Panc1 (cell line): ENCODE data around the gene STX1A. TPM values are rescaled to one million over a fixed set of nuclear protein-coding genes. Genes with fewer than 3 reads are reported as not detected.
A peak's percentile ranks its signal among the peaks of the same experiment; 100 is the strongest.

Experiments used
- ATAC-seq: fragments of 200-7000 bp; cut with Tn5 transposase; 2 replicates; pipeline ENCODE4 v1.9.1; 2020; ENCODE audit warnings: mild to moderate bottlenecking, moderate library complexity
- BruUV-seq: library from RNA; stranded (reverse); fragments of 400-500 nt; replicated peaks from 2 replicates; lab custom pipeline; 2021; lab: Mats Ljungman, UMichigan
- CTCF ChIA-PET: fragments of 300-600 bp; sonication (Branson Sonifier 250); formaldehyde crosslinking; loops from one replicate; lab custom pipeline; 2022; ENCODE audit warnings: antibody characterized with exemption; lab: Charles Lee
- POLR2A ChIA-PET: fragments of 300-600 bp; sonication (Branson Sonifier 250); formaldehyde crosslinking; loops from one replicate; lab custom pipeline; 2022; ENCODE audit warnings: antibody characterized with exemption; lab: Charles Lee
- DNase-seq: peaks from one replicate; pipeline ENCODE4 v3.0.0-alpha.2; 2010; ENCODE audit warnings: low read depth, low spot score
- H3K27ac ChIP-seq: 2 replicates; pipeline ENCODE4 v1.5.1; 2011; ENCODE audit warnings: mild to moderate bottlenecking, low read length, inconsistent platforms
- H3K27me3 ChIP-seq: fragments of 200-500 bp; sonication (Bioruptor generic); 2 replicates; pipeline ENCODE4 v1.6.0; 2014; ENCODE audit warnings: low read length, inconsistent platforms; ENCODE audit not compliant: control insufficient read depth, insufficient read depth
- H3K36me3 ChIP-seq: fragments of 200-500 bp; sonication (Bioruptor generic); 2 replicates; pipeline ENCODE4 v1.5.1; 2014; ENCODE audit warnings: inconsistent platforms, mild to moderate bottlenecking, low read length, moderate library complexity; ENCODE audit not compliant: control insufficient read depth, insufficient read depth
- H3K4me1 ChIP-seq: 2 replicates; pipeline ENCODE4 v1.5.1; 2011; ENCODE audit warnings: inconsistent platforms, mild to moderate bottlenecking, low read length, moderate library complexity; ENCODE audit not compliant: control insufficient read depth, insufficient read depth
- H3K4me3 ChIP-seq, 2 experiments: 2 replicates each; pipeline ENCODE4 v1.5.1; 2011 to 2012; ENCODE audit warnings: low read depth in 2 of 2, low read length in 2 of 2, mild to moderate bottlenecking in 2 of 2, inconsistent platforms in 1 of 2, moderate library complexity in 1 of 2
- H3K9me3 ChIP-seq: fragments of 200-500 bp; sonication (Bioruptor generic); 2 replicates; pipeline ENCODE4 v1.5.1; 2014; ENCODE audit warnings: low read depth, mild to moderate bottlenecking, inconsistent platforms, low read length, moderate library complexity; ENCODE audit not compliant: control insufficient read depth, insufficient read depth
- CTCF ChIP-seq: fragments of 450-650 bp; IDR thresholded peaks from 2 replicates; pipeline ENCODE4 v1.5.1; 2017; ENCODE audit warnings: mild to moderate bottlenecking
- POLR2AphosphoS5 ChIP-seq: IDR thresholded peaks from 2 replicates; pipeline ENCODE4 v1.6.1; 2012; ENCODE audit warnings: mild to moderate bottlenecking, low read depth, low read length, moderate library complexity
- REST ChIP-seq, 2 experiments: IDR thresholded peaks; 2 replicates each; pipeline ENCODE4 v1.6.1; 2011 to 2012; ENCODE audit warnings: low read depth in 2 of 2, control low read depth in 1 of 2, low read length in 1 of 2, mild to moderate bottlenecking in 1 of 2, moderate library complexity in 1 of 2; ENCODE audit not compliant: insufficient read depth in 1 of 2
- SIN3A ChIP-seq: IDR thresholded peaks from 2 replicates; pipeline ENCODE4 v1.6.1; 2012; ENCODE audit warnings: low read depth, mild to moderate bottlenecking, low read length, moderate library complexity, borderline replicate concordance; ENCODE audit not compliant: insufficient read depth
- TCF7L2 ChIP-seq: IDR thresholded peaks from 2 replicates; pipeline ENCODE4 v1.6.1; 2011; ENCODE audit warnings: mild to moderate bottlenecking, low read depth, low read length, inconsistent platforms
- in situ Hi-C: cut with HindIII; loops from 2 replicates; pipeline ENCODE4 v1.10.0; 2016; ENCODE audit warnings: low sequenced_read_pairs, low pct_unique_long_range_greater_than_20kb
- intact Hi-C: fragments of 100-400 bp; cut with micrococcal nuclease; formaldehyde crosslinking; loops from one replicate; pipeline ENCODE4 v1.10.0; 2022; ENCODE audit not compliant: unreplicated experiment
- total RNA-seq: library from RNA; stranded (reverse); gene quantifications from one replicate; pipeline ENCODE4 v1.2.1, GENCODE V29; 2021; ENCODE audit not compliant: unreplicated experiment

The STX1A gene
- total RNA-seq, 1 experiment from 2014 or later = 80.9 TPM

GRCh38 chr7:73685311-73685710, 34.2 kb downstream of the STX1A start:
- no peaks in the 10 kb centered on the region for H3K27me3 ChIP-seq
- H3K36me3 ChIP-seq = peaks cover 15% of the 10 kb centered on the region
- H3K9me3 ChIP-seq = no peaks in the 10 kb centered on the region
- POLR2A ChIA-PET = no interaction called here
- peaks cover 20% of the 10 kb centered on the region for H3K4me1 ChIP-seq
- ATAC-seq (no peak), DNase-seq (no peak)
- CTCF ChIA-PET = interaction anchor here (1.1 kb wide), 1 partner anchor 12 kb away, joined by 11 read pairs; no protein-coding TSS in a partner anchor
- in situ Hi-C loops = no loop called here
- H3K27ac ChIP-seq = no peak overlapping the region
- TF ChIP-seq TCF7L2 (no peak), SIN3A (no peak), POLR2AphosphoS5 (no peak), CTCF (no peak), REST (IDR thresholded peaks at IDR 0.05; ENCODE audit: insufficient read depth in 1 of 2, low read depth in 2 of 2, low read length in 1 of 2) (no peak)
- H3K4me3 ChIP-seq = no peak overlapping the region
- BruUV-seq = no TSS peak
- intact Hi-C loops = no loop called here

- no peak for TF ChIP-seq CTCF
- TF ChIP-seq POLR2AphosphoS5 = no peak
- no peak for TF ChIP-seq TCF7L2
- TF ChIP-seq REST (IDR thresholded peaks at IDR 0.05; ENCODE audit: insufficient read depth in 1 of 2, low read depth in 2 of 2, low read length in 1 of 2) = no peak
- no peak for TF ChIP-seq SIN3A
- ChIA-PET POLR2A (interaction anchor here (0.6 to 0.9 kb wide), 6 partner anchors 12 to 405 kb away, joined by 3 to 8 read pairs (median 4); no protein-coding TSS in a partner anchor), CTCF (interaction anchor here (0.6 to 1.1 kb wide), 3 partner anchors 11 to 61 kb away, joined by 3 to 11 read pairs (median 3); no protein-coding TSS in a partner anchor)
- Histone ChIP-seq H3K27me3 (no peaks in the 10 kb centered on the region), H3K9me3 (no peaks in the 10 kb centered on the region), H3K4me3 (peak overlapping the region; percentile 66 to 98), H3K27ac (peak overlapping the region; percentile 80), H3K36me3 (peaks cover 15% of the 10 kb centered on the region), H3K4me1 (peaks cover 25% of the 10 kb centered on the region)
- ATAC-seq (peak; percentile 12), DNase-seq (no peak)
- in situ Hi-C loops = no loop called here
- TSS peak; percentile 93 for BruUV-seq
- intact Hi-C loops = no loop called here
These were observed 35.4 kb downstream of the STX1A start for GRCh38 chr7:73683788-73684693.
